Fibroblast of gingiva (primary cell): ENCODE data around the gene ORC1.

Source experiments
- DNase-seq: peaks from one replicate; pipeline ENCODE4 v3.0.0-alpha.2; 2011; ENCODE audit warnings: low read depth

The ORC1 gene

DNA sequence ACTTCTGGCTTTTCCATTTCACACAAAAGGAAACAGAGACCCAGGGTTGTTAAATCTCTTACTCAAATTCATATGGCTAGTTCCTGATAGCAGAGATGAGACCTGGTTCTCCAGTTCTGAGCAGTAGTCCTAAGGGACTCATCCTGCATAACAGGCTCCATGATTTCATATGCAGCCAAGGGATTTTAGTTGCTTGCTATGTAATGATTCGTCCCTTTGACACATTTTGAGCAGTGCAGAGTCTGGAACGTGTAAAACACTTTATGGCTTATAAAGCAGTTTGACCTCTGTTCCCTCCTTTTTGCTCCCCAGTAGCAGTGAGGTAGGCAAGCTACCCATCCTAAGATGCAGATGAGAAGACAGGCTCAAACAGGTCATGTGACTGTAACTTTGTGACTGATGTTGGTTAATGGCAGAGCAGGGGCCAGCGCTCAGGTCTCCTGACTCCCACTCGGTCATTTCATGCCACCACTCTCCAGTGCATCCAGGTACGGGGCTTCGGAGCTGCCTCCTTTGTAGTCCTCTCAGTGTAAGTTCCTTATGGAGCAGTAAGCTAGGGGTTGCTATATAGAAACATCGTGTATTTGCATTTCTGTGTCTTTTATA is 62.5 kb downstream of the ORC1 start:
- no peak for DNase-seq

DNA sequence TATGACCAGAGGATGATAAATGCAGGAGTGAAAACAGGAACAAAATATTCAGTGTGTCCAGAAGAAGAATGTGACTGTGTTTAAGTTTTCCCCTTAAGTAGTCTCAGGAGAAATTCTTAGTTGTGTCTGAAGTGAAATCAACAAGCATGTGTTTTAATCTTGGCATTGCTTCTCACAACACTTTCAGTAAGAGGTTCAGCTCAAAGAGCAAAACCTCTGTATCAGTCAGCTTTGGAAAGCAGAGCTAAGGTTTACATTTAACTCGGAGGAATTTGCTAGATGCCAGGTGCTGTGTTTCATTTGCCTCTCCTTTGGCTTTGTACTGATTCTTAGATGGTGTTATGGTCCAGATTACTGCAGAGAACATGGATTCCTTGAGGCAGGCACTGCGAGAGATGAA is 66.8 kb downstream of the ORC1 start:
- no peak for DNase-seq

DNA sequence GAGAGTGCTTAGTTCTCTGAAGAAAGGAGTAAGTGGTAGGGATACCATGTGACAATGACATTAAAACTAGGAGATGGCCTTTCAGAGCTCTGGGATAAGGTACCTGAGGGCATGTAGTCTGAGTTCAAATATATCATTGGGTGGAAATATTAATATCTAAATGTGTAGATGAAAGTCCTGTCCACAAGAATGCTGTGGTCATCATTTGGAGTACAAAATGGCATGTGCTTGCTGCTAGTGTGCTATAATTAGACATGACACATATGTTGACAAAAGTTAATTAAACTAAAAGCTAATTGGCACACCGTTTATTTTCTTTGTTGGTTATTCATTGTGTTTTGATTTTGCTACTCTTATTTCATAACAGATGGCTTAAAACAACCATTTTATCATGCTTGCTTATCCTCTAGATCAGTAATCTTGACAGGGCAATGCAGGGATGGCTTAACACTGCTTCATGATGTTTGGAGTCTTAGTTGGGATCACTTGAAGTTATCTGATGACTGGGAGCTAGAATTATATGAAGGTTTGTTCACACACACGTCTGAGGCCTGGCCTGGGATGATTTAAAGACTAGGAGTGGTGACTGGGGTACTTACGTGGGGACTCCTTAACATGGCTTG is 69.2 kb downstream of the ORC1 start:
- no peak for DNase-seq

DNA sequence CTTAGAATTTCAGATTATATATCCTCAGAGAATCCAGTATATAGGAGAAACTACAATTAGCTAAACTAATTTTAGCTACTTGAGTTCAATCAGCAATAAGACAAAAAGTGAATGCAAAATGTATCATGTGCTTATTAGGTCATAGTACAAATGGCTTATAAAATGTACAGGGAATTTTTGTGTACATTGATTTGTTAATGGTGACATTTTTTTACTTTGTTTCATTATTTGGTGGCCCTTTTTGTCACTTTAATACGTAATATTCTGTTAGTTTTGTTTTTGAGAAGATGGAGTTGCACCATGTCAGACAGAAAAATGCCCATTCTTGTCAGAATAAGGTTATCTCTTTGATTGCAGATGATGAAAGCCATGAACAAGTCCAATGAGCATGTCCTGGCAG is 71.8 kb downstream of the ORC1 start:
- DNase-seq, result no peak

DNA sequence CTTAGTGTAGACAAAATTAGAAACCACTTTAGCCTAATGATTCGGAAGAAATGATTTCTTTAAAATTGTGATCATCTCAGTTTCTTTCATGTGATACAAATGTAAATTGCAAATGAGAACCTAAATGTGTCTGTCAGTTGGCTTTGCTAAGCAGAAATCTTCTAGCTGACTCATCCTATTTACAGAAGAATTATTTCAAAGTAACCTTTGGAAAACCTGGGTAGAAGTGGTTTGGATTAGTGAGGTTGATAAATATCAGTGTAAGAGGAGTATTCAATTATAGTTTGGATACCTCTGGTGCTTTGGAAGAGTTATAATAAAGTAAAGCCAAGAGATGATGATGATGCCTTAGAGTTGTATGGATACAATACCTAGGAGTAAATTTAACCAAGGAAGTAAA is 75.6 kb downstream of the ORC1 start:
- no peak for DNase-seq

DNA sequence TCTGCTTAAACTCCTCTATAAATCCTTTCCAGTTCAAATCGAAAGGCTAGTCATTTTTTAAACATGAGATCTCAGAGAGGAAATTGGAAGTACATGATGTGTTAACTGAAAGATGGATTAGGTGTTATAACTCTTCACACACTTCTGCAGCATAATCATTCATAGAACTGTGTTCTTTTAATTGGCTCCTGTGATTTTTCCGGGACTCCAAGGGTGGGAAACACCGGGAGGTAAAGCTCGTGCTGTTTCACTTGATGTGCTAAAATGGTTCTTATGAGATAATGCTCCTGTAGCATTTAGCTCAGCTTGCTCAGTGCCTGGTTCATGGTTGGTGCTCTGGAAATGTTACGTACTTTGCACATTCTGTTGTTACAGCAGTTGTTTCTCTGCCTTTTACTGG is 78.4 kb downstream of the ORC1 start:
- no peak for DNase-seq

DNA sequence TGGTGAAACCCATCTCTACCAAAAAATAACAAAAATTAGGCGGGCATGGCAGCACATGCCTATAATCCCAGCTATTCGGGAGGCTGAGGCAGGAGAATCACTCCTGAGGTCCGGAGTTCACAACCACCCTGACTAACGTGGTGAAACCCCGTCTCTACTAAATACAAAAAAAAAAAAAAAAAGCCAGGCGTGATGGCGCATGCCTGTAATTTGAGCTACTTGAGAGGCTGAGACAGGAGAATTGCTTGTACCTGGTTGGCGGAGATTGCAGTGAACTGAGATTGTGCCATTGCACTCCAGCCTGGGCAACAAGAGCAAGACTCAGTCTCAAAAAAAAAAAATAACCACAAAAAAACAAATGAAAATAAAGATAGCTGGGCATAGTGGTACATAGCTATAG is 80.5 kb downstream of the ORC1 start:
- no peak for DNase-seq
